Measurements from ENCODE around the gene ANKRD44.
A peak's percentile ranks its signal among the peaks of the same experiment; 100 is the strongest.

Gene ANKRD44

GRCh38 chr2:197251576-197251975 is 59.0 kb downstream of the ANKRD44 start:
- H3K4ac ChIP-seq (ENCODE audit: low read depth in 1 of 2, low read length in 2 of 2) = no peak overlapping the region
- H2BK5ac ChIP-seq (ENCODE audit: low read depth, low read length, poor library complexity, severe bottlenecking) = no peak overlapping the region
- no peak overlapping the region for H2AFZ ChIP-seq (ENCODE audit: low read depth, low read length)
- no peak overlapping the region for H3K14ac ChIP-seq (ENCODE audit: low read length in 2 of 2)
- no peak overlapping the region for H3K23ac ChIP-seq (ENCODE audit: low read length in 2 of 2)
- no peak overlapping the region for H2BK15ac ChIP-seq (ENCODE audit: low read depth, poor library complexity, severe bottlenecking)
- 90% methylated on average over 2 of the region's 4 CpGs for WGBS
- H4K8ac ChIP-seq (ENCODE audit: low read length) = no peak overlapping the region
- no peaks in the 10 kb centered on the region for H3K9me3 ChIP-seq (ENCODE audit: control insufficient read depth, low read length)
- H2AK5ac ChIP-seq (ENCODE audit: low read length, severe bottlenecking) = no peak overlapping the region
- no peak overlapping the region for H4K91ac ChIP-seq (ENCODE audit: low read length)
- no peak overlapping the region for H2BK120ac ChIP-seq (ENCODE audit: low read depth, low read length)
- H3K36me3 ChIP-seq (ENCODE audit: control insufficient read depth in 1 of 2, insufficient read depth in 2 of 2, low read depth in 1 of 2, low read length in 2 of 2) = no peaks in the 10 kb centered on the region
- no peak overlapping the region for H3K4me2 ChIP-seq (ENCODE audit: low read length, poor library complexity, severe bottlenecking)
- H3K4me1 ChIP-seq (ENCODE audit: control insufficient read depth, insufficient read depth, low read depth, low read length) = peaks cover 3% of the 10 kb centered on the region
- no peak for DNase-seq
- H3K18ac ChIP-seq (ENCODE audit: low read depth in 1 of 2, low read length in 2 of 2) = no peak overlapping the region
- H3K9ac ChIP-seq (ENCODE audit: low read length) = peak overlapping the region; percentile 23
- no peak overlapping the region for H3K4me3 ChIP-seq (ENCODE audit: insufficient read depth in 1 of 2, low read depth in 1 of 2, low read length in 2 of 2)
- H3K27ac ChIP-seq (ENCODE audit: low read length, poor library complexity, severe bottlenecking) = no peak overlapping the region
- no peaks in the 10 kb centered on the region for H3K79me1 ChIP-seq (replicated peaks; ENCODE audit: low read length, poor library complexity, severe bottlenecking)
- H3K27me3 ChIP-seq (ENCODE audit: control insufficient read depth in 1 of 2, insufficient read depth in 1 of 2, low read length in 2 of 2) = no peaks in the 10 kb centered on the region
- H2BK12ac ChIP-seq (ENCODE audit: low read length in 2 of 2) = no peak overlapping the region

GRCh38 chr2:197251163-197251562 is 59.4 kb downstream of the ANKRD44 start:
- Histone ChIP-seq H3K4me1 (ENCODE audit: control insufficient read depth, insufficient read depth, low read depth, low read length) (peaks cover 2% of the 10 kb centered on the region), H2BK15ac (ENCODE audit: low read depth, poor library complexity, severe bottlenecking) (no peak overlapping the region), H3K79me1 (replicated peaks; ENCODE audit: low read length, poor library complexity, severe bottlenecking) (no peaks in the 10 kb centered on the region), H3K4ac (ENCODE audit: low read depth in 1 of 2, low read length in 2 of 2) (no peak overlapping the region), H3K4me2 (ENCODE audit: low read length, poor library complexity, severe bottlenecking) (no peak overlapping the region), H3K9me3 (ENCODE audit: control insufficient read depth, low read length) (no peaks in the 10 kb centered on the region), H3K36me3 (ENCODE audit: control insufficient read depth in 1 of 2, insufficient read depth in 2 of 2, low read depth in 1 of 2, low read length in 2 of 2) (no peaks in the 10 kb centered on the region), H3K4me3 (ENCODE audit: insufficient read depth in 1 of 2, low read depth in 1 of 2, low read length in 2 of 2) (no peak overlapping the region), H3K14ac (ENCODE audit: low read length in 2 of 2) (no peak overlapping the region), H3K18ac (ENCODE audit: low read depth in 1 of 2, low read length in 2 of 2) (no peak overlapping the region), H3K27ac (ENCODE audit: low read length, poor library complexity, severe bottlenecking) (no peak overlapping the region), H2BK5ac (ENCODE audit: low read depth, low read length, poor library complexity, severe bottlenecking) (no peak overlapping the region), H2BK120ac (ENCODE audit: low read depth, low read length) (no peak overlapping the region), H4K91ac (ENCODE audit: low read length) (no peak overlapping the region), H3K9ac (ENCODE audit: low read length) (no peak overlapping the region), H2AFZ (ENCODE audit: low read depth, low read length) (no peak overlapping the region), H2BK12ac (ENCODE audit: low read length in 2 of 2) (no peak overlapping the region), H4K8ac (ENCODE audit: low read length) (no peak overlapping the region), H2AK5ac (ENCODE audit: low read length, severe bottlenecking) (no peak overlapping the region), H3K27me3 (ENCODE audit: control insufficient read depth in 1 of 2, insufficient read depth in 1 of 2, low read length in 2 of 2) (no peaks in the 10 kb centered on the region), H3K23ac (ENCODE audit: low read length in 2 of 2) (no peak overlapping the region)
- no peak for DNase-seq
- no CpG with 5 or more reads among the region's 3 CpGs for WGBS

- Histone ChIP-seq H2BK5ac (ENCODE audit: low read depth, low read length, poor library complexity, severe bottlenecking) (no peak overlapping the region), H2AFZ (ENCODE audit: low read depth, low read length) (no peak overlapping the region), H3K18ac (ENCODE audit: low read depth in 1 of 2, low read length in 2 of 2) (no peak overlapping the region), H2BK120ac (ENCODE audit: low read depth, low read length) (no peak overlapping the region), H3K4me1 (ENCODE audit: control insufficient read depth, insufficient read depth, low read depth, low read length) (no peaks in the 10 kb centered on the region), H2AK5ac (ENCODE audit: low read length, severe bottlenecking) (no peak overlapping the region), H3K4me3 (ENCODE audit: insufficient read depth in 1 of 2, low read depth in 1 of 2, low read length in 2 of 2) (no peak overlapping the region), H3K27me3 (ENCODE audit: control insufficient read depth in 1 of 2, insufficient read depth in 1 of 2, low read length in 2 of 2) (no peaks in the 10 kb centered on the region), H3K4ac (ENCODE audit: low read depth in 1 of 2, low read length in 2 of 2) (no peak overlapping the region), H3K36me3 (ENCODE audit: control insufficient read depth in 1 of 2, insufficient read depth in 2 of 2, low read depth in 1 of 2, low read length in 2 of 2) (no peaks in the 10 kb centered on the region), H3K27ac (ENCODE audit: low read length, poor library complexity, severe bottlenecking) (no peak overlapping the region), H3K4me2 (ENCODE audit: low read length, poor library complexity, severe bottlenecking) (no peak overlapping the region), H3K23ac (ENCODE audit: low read length in 2 of 2) (no peak overlapping the region), H3K14ac (ENCODE audit: low read length in 2 of 2) (no peak overlapping the region), H3K9ac (ENCODE audit: low read length) (no peak overlapping the region), H3K79me1 (replicated peaks; ENCODE audit: low read length, poor library complexity, severe bottlenecking) (no peaks in the 10 kb centered on the region), H2BK15ac (ENCODE audit: low read depth, poor library complexity, severe bottlenecking) (no peak overlapping the region), H4K91ac (ENCODE audit: low read length) (no peak overlapping the region), H4K8ac (ENCODE audit: low read length) (no peak overlapping the region), H3K9me3 (ENCODE audit: control insufficient read depth, low read length) (no peaks in the 10 kb centered on the region), H2BK12ac (ENCODE audit: low read length in 2 of 2) (no peak overlapping the region)
- WGBS = 94% methylated on average over 2 of the region's 2 CpGs
- no peak for DNase-seq
These were observed 60.5 kb downstream of the ANKRD44 start for GRCh38 chr2:197250084-197250397.

GRCh38 chr2:197249381-197250083 is 61.0 kb downstream of the ANKRD44 start:
- no CpG with 5 or more reads among the region's 3 CpGs for WGBS
- H3K36me3 ChIP-seq (ENCODE audit: control insufficient read depth in 1 of 2, insufficient read depth in 2 of 2, low read depth in 1 of 2, low read length in 2 of 2) = no peaks in the 10 kb centered on the region

More at GRCh38 chr2:197249381-197250083, 61.0 kb downstream of the ANKRD44 start:
- Histone ChIP-seq H3K9me3 (ENCODE audit: control insufficient read depth, low read length) (no peaks in the 10 kb centered on the region), H3K23ac (ENCODE audit: low read length in 2 of 2) (no peak overlapping the region), H3K27me3 (ENCODE audit: control insufficient read depth in 1 of 2, insufficient read depth in 1 of 2, low read length in 2 of 2) (no peaks in the 10 kb centered on the region), H3K4ac (ENCODE audit: low read depth in 1 of 2, low read length in 2 of 2) (no peak overlapping the region), H4K8ac (ENCODE audit: low read length) (no peak overlapping the region), H2BK120ac (ENCODE audit: low read depth, low read length) (no peak overlapping the region), H3K79me1 (replicated peaks; ENCODE audit: low read length, poor library complexity, severe bottlenecking) (no peaks in the 10 kb centered on the region), H2BK5ac (ENCODE audit: low read depth, low read length, poor library complexity, severe bottlenecking) (no peak overlapping the region), H3K27ac (ENCODE audit: low read length, poor library complexity, severe bottlenecking) (no peak overlapping the region), H3K4me2 (ENCODE audit: low read length, poor library complexity, severe bottlenecking) (no peak overlapping the region), H2AK5ac (ENCODE audit: low read length, severe bottlenecking) (no peak overlapping the region), H3K4me3 (ENCODE audit: insufficient read depth in 1 of 2, low read depth in 1 of 2, low read length in 2 of 2) (no peak overlapping the region), H4K91ac (ENCODE audit: low read length) (no peak overlapping the region), H3K4me1 (ENCODE audit: control insufficient read depth, insufficient read depth, low read depth, low read length) (no peaks in the 10 kb centered on the region), H3K9ac (ENCODE audit: low read length) (no peak overlapping the region), H2AFZ (ENCODE audit: low read depth, low read length) (no peak overlapping the region), H2BK15ac (ENCODE audit: low read depth, poor library complexity, severe bottlenecking) (no peak overlapping the region), H3K18ac (ENCODE audit: low read depth in 1 of 2, low read length in 2 of 2) (no peak overlapping the region), H2BK12ac (ENCODE audit: low read length in 2 of 2) (no peak overlapping the region), H3K14ac (ENCODE audit: low read length in 2 of 2) (no peak overlapping the region)
- no peak for DNase-seq
